ENCODE data around the gene PHLDB3. TPM values are rescaled to one million over a fixed set of nuclear protein-coding genes. Genes with fewer than 3 reads are reported as not detected.
A peak's percentile ranks its signal among the peaks of the same experiment; 100 is the strongest.

Gene PHLDB3
- total RNA-seq, 1 donor: 17.1 TPM

DNA sequence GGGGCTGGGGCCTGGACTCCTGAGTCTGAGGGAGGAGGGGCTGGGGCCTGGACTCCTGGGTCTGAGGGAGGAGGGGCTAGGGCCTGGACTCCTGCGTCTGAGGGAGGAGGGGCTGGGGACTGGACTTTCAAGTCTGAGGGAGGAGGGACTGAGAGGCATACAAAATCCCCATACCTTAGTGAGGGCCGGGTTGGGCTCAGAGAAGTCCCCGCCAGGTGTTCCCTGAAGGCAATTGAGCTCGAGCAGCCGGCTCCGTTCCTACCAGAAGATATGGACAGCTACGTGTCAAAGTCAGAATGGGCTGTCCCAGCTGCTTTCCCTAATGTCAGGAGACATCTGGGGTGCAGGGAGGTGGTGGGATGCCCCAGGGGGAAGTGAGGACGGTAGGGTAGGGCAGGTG, 9.5 kb downstream of the PHLDB3 start:
- H3K27me3 ChIP-seq (ENCODE audit: insufficient read depth, low read length): no peaks in the 10 kb centered on the region
- H3K9me3 ChIP-seq (ENCODE audit: low read depth, low read length): no peaks in the 10 kb centered on the region
- no peak overlapping the region for H3K4me3 ChIP-seq (ENCODE audit: low read length)
- no peaks in the 10 kb centered on the region for H3K4me1 ChIP-seq (ENCODE audit: insufficient read depth, low read length)

DNA sequence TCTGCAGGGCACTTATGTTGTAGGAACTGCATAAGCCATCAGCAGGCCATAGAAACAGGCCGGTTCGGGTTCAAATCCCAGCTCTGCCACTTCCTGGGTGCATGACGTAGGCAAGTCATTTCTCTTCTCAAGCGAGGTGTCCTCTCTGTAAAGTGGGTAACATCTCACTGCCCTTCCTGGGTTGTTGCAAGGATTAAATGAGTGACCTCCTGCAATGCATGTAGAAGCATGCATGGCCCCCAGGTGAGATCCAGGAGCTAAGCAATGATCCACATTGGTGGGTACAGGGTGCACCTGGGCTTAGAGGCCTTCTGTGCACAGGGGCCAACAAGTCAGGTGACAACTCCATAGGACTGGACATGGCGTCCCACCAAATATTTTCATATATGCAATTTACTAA, 13.8 kb downstream of the PHLDB3 start:
- H3K4me1 ChIP-seq (ENCODE audit: insufficient read depth, low read length): peaks cover 25% of the 10 kb centered on the region
- H3K4me3 ChIP-seq (ENCODE audit: low read length): no peak overlapping the region
- H3K27me3 ChIP-seq (ENCODE audit: insufficient read depth, low read length): no peaks in the 10 kb centered on the region
- no peaks in the 10 kb centered on the region for H3K9me3 ChIP-seq (ENCODE audit: low read depth, low read length)

DNA sequence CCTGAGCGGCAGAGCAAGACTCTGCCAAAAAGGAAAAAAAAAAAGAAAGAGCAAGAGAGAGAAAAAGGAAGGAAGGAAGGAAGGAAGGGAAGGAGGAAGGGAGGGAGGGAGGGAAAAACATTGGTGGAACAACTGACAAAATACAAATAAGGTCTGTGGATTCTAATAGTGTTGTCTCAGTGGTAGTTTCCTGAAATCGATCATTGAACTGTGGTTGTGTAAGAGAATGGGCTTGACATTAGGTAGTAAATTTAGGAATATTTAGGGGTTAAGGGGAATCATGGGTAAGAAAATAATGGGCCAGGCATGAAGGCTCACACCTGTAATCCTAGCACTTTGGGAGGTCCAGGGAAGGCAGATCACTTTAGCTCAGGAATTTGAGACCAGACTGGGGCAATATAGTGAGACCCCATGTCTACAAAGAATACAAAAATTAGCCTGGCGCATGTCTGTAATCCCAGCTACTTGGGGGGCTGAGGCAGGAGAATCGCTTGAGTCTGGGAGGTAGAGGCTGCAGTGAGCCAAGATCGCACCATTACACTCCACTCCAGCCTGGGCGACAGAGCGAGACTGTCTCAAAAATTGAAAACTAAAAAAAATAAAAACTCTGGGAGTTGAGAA, 14.5 kb downstream of the PHLDB3 start:
- Histone ChIP-seq H3K4me3 (ENCODE audit: low read length) (no peak overlapping the region), H3K9me3 (ENCODE audit: low read depth, low read length) (no peaks in the 10 kb centered on the region), H3K4me1 (ENCODE audit: insufficient read depth, low read length) (peaks cover 25% of the 10 kb centered on the region), H3K27me3 (ENCODE audit: insufficient read depth, low read length) (no peaks in the 10 kb centered on the region)

DNA sequence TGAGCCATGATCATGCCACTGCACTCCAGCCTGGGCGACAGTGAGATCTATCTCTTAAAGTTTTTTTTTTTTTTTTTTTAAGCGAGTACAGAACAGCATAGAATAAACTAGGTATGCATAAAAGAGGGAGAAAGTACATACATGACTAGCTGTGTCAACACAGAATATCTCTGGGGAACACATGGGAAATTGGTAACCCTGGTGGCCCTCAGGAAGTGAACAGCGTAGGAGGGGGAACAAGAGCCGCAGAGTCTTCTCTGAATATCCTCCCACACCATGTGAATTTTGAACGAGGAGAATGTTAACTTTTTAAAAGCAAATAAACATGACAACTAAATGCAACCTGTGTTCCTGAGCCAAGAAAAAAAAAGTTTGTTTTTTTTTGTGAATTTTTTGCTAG, 15.2 kb downstream of the PHLDB3 start:
- Histone ChIP-seq H3K27me3 (ENCODE audit: insufficient read depth, low read length) (no peaks in the 10 kb centered on the region), H3K4me3 (ENCODE audit: low read length) (no peak overlapping the region), H3K4me1 (ENCODE audit: insufficient read depth, low read length) (peaks cover 25% of the 10 kb centered on the region), H3K9me3 (ENCODE audit: low read depth, low read length) (no peaks in the 10 kb centered on the region)

DNA sequence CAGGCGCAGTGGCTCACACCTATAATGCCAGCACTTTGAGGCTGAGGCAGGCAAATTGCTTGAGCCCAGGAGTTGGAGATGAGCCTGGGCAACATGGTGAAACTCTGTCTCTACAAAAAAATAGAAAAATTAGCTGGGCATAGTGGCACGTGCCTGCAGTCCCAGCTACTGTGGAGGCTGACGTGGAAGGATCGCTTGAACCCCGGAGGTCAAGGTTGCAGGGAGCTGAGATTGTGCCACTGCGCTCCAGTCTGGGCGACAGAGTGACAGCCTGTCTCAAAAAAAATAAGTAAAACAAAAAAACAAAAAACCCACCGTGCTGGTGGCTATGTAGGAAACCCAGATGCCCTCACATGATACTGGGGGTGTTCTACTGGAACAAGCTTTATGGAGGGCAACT, 16.4 kb downstream of the PHLDB3 start:
- H3K4me1 ChIP-seq (ENCODE audit: insufficient read depth, low read length): peaks cover 25% of the 10 kb centered on the region
- no peaks in the 10 kb centered on the region for H3K9me3 ChIP-seq (ENCODE audit: low read depth, low read length)
- no peaks in the 10 kb centered on the region for H3K27me3 ChIP-seq (ENCODE audit: insufficient read depth, low read length)
- no peak overlapping the region for H3K4me3 ChIP-seq (ENCODE audit: low read length)

DNA sequence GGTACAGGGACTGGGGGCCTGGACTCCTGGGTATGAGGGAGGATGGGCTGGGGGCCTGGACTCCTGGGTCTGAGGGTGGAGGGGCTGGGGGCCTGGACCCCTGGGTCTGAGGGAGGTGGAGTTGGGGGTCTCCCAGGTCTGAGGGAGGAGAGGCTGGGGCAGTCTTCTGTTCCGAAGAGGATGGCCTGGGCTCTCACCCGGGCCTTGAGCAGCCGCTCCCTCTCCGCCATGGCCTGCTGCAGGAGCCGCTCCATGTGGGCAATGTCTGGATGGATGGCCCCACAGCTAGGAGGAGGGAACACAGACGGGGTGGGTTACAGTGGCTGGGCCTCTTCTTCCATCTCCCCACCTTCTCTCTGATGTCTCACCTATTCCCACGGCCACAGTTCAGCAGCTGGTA, 18.1 kb downstream of the PHLDB3 start:
- H3K4me1 ChIP-seq (ENCODE audit: insufficient read depth, low read length): peaks cover 25% of the 10 kb centered on the region
- no peaks in the 10 kb centered on the region for H3K9me3 ChIP-seq (ENCODE audit: low read depth, low read length)
- H3K4me3 ChIP-seq (ENCODE audit: low read length): no peak overlapping the region
- H3K27me3 ChIP-seq (ENCODE audit: insufficient read depth, low read length): no peaks in the 10 kb centered on the region

DNA sequence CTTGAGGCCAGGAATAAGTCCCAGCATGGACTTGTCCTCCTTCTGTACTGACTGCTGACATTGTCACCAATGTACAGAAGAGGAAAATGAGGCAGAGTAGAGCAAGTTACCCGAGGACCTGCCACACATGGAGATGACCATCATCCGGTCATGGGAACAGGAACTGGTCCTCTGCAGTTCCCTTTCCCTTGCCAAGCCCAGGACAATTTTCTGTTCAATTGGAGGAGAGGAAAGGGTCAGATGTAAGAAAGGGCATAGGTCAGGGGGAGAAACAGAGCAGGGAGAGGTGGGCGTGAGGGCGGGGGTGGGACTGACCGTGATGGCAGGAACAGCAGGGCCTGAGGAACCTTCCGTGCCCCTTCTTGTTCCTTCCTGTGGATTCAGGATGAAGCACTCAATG, 18.6 kb downstream of the PHLDB3 start:
- Histone ChIP-seq H3K9me3 (ENCODE audit: low read depth, low read length) (no peaks in the 10 kb centered on the region), H3K4me1 (ENCODE audit: insufficient read depth, low read length) (peaks cover 25% of the 10 kb centered on the region), H3K27me3 (ENCODE audit: insufficient read depth, low read length) (no peaks in the 10 kb centered on the region), H3K4me3 (ENCODE audit: low read length) (no peak overlapping the region)

DNA sequence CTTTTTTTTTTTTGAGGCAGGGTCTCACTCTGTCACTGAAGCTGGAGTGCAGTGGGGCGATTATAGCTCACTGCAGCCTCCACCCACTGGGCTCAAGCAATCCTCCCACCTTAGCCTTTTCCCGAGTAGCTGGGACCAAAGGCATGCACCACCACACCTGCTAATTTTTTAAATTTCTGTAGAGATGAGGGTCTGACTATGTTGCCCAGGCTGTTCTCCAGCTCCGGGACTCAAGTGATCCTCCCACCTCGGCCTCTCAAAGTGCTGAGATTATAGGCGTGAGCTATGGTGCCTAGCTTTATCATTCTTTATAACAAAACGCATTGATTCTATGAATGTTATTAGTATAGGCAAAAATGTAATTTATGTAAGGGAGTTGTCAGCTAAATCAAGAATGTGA, 21.3 kb downstream of the PHLDB3 start:
- Histone ChIP-seq H3K9me3 (ENCODE audit: low read depth, low read length) (no peaks in the 10 kb centered on the region), H3K27me3 (ENCODE audit: insufficient read depth, low read length) (no peaks in the 10 kb centered on the region), H3K4me3 (ENCODE audit: low read length) (no peak overlapping the region), H3K4me1 (ENCODE audit: insufficient read depth, low read length) (peaks cover 24% of the 10 kb centered on the region)

DNA sequence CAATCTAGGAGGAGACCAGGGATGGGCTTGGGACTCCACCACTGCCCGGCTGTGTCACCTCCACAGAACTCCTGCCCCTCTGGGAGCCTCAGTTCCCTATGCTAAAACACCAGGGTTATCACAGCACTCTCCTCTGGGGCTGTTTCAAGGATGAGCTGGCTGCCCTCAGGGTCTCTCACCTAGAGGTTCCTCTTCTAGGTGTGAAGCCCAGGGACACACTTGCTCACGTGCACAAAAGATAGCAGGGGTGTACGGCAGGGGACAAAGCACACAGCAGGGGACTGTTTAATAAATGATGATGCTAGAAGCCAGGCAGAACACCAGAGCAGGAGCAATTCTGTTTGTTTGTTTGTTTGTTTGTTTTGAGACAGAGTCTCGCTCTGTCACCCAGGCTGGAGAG, 22.4 kb downstream of the PHLDB3 start:
- no peaks in the 10 kb centered on the region for H3K27me3 ChIP-seq (ENCODE audit: insufficient read depth, low read length)
- no peaks in the 10 kb centered on the region for H3K9me3 ChIP-seq (ENCODE audit: low read depth, low read length)
- peaks cover 14% of the 10 kb centered on the region for H3K4me1 ChIP-seq (ENCODE audit: insufficient read depth, low read length)

DNA sequence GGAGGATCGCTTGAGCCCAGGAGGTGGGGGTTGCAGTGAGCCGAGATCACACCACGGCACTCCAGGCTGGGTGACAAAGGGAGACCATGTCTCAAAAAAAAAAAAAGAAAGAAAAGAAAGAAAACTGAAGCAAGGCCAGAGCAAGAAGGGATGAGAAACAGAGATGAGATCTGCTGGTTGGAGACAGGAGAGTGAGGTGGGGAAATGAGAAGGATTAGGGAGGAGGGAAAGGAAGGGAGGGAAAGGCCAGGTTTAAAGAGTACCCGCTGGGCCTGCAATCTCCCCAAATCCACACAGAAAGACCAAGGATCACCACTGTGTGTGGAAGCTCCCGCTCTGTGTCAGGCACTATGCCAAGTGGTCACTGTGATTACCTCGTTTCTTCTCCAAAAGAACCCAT, 22.8 kb downstream of the PHLDB3 start:
- Histone ChIP-seq H3K9me3 (ENCODE audit: low read depth, low read length) (no peaks in the 10 kb centered on the region), H3K27me3 (ENCODE audit: insufficient read depth, low read length) (no peaks in the 10 kb centered on the region), H3K4me3 (ENCODE audit: low read length) (no peak overlapping the region), H3K4me1 (ENCODE audit: insufficient read depth, low read length) (peaks cover 9% of the 10 kb centered on the region)

More for the DNA sequence above, 22.4 kb downstream of the PHLDB3 start:
- H3K4me3 ChIP-seq (ENCODE audit: low read length): no peak overlapping the region

DNA sequence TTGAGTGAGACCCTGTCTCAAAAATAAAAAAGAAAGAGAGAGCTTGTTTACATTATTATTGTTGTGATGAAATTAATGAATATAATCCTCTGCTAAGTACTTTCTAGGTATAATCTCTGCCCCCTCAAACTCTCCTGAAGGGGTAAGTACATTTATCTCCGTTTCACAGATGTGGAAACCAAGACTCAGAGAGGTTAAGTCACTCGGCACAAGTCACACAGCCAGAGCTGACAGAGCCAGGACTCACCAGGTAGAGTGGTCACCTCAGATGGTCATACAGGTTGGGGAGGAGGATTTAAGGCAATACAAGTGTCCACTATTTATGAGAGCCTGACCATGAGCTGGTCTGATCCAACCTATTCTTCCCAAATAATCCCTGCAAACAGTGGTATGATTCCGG, 24.0 kb downstream of the PHLDB3 start:
- H3K4me1 ChIP-seq (ENCODE audit: insufficient read depth, low read length): peaks cover 4% of the 10 kb centered on the region
- no peaks in the 10 kb centered on the region for H3K9me3 ChIP-seq (ENCODE audit: low read depth, low read length)
- no peak overlapping the region for H3K4me3 ChIP-seq (ENCODE audit: low read length)
- no peaks in the 10 kb centered on the region for H3K27me3 ChIP-seq (ENCODE audit: insufficient read depth, low read length)

DNA sequence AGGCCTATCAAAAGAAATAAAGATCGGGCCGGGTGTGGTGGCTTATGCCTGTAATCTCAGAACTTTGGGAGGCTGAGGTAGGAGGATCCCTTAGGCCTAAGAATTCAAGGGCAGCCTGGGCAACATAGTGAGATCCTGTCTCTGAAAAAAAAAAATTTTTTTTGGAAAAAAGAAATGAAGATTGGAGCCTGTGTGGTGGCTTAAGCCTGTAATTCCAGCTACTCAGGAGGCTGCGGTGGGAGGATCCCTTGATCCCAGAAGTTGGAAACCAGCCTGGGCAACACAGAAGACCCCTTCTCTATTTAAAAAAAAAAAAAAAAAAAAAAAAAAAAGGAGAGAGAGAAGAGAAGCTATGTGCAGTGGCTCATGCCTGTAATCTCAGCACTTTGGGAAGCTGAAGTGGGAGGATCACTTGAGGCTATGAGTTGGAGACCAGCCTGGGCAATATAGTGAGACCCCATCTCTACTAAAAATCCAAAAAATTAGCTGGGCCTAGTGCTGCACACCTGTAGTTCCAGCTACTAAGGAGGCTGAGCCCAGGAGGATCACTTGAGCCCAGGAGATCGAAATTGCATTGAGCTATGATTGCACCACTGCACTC, 24.5 kb downstream of the PHLDB3 start:
- Histone ChIP-seq H3K4me3 (ENCODE audit: low read length) (no peak overlapping the region), H3K9me3 (ENCODE audit: low read depth, low read length) (no peaks in the 10 kb centered on the region), H3K4me1 (ENCODE audit: insufficient read depth, low read length) (peaks cover 9% of the 10 kb centered on the region), H3K27me3 (ENCODE audit: insufficient read depth, low read length) (no peaks in the 10 kb centered on the region)

DNA sequence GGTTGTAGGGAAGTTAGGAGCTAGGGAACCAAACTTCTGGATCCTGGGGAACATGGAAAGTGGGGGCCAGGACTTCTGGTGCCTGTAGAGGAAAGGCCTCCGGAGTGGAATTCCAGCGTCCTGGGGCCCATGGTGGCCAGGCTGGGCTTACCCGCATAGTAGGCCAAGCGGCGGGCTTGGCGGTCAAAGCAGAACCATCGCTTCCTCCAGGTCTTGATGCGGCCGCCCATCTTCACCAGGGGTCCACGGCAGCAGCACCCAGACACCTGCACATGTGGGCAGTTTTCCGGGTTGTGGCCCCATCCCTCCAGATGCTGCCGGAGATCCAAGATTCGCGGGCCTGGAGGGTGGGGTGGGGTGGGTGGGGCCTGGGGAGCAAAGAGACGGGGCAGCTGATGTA, 25.3 kb downstream of the PHLDB3 start:
- Histone ChIP-seq H3K4me3 (ENCODE audit: low read length) (no peak overlapping the region), H3K4me1 (ENCODE audit: insufficient read depth, low read length) (peaks cover 15% of the 10 kb centered on the region), H3K9me3 (ENCODE audit: low read depth, low read length) (no peaks in the 10 kb centered on the region), H3K27me3 (ENCODE audit: insufficient read depth, low read length) (no peaks in the 10 kb centered on the region)

DNA sequence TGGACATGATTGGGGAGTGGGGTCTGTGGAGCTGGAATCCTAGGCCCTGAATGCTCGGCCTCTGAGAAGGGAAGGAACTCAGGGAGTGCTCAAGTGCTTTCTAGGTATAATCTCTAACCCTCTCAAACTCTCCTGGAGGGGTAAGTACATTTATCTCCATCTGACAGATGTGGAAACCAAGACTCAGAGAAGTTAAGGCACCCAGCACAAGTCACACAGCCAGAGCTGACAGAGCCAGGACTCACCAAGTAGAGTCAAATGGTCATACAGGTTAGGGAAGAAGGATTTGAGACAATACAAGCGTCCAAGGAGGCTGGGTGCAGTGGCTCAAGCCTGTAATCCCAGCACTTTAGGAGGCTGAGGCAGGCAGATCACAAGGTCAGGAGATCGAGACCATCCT, 26.2 kb downstream of the PHLDB3 start:
- H3K27me3 ChIP-seq (ENCODE audit: insufficient read depth, low read length): no peaks in the 10 kb centered on the region
- H3K4me1 ChIP-seq (ENCODE audit: insufficient read depth, low read length): peaks cover 15% of the 10 kb centered on the region
- no peaks in the 10 kb centered on the region for H3K9me3 ChIP-seq (ENCODE audit: low read depth, low read length)
- H3K4me3 ChIP-seq (ENCODE audit: low read length): no peak overlapping the region

DNA sequence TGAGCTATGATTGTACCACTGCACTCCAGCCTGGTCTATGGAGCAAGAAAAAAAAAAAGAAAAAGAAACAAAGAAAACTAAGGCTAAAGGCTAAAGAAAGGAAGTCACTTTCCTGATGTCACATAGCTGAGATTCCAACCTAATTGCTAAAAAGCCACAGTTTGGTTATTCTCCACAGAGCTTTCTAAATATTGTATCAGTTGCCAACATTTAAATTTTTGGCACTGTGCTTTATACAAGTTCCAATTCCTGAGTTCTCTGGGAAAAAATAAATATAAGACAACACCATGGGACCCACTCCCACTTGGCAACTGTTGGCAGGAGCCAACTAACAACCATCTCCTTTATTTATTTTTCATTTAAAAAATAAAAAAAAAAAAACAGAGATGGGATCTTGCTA, 27.9 kb downstream of the PHLDB3 start:
- Histone ChIP-seq H3K4me1 (ENCODE audit: insufficient read depth, low read length) (peaks cover 15% of the 10 kb centered on the region), H3K27me3 (ENCODE audit: insufficient read depth, low read length) (no peaks in the 10 kb centered on the region), H3K9me3 (ENCODE audit: low read depth, low read length) (no peaks in the 10 kb centered on the region), H3K4me3 (ENCODE audit: low read length) (no peak overlapping the region)

DNA sequence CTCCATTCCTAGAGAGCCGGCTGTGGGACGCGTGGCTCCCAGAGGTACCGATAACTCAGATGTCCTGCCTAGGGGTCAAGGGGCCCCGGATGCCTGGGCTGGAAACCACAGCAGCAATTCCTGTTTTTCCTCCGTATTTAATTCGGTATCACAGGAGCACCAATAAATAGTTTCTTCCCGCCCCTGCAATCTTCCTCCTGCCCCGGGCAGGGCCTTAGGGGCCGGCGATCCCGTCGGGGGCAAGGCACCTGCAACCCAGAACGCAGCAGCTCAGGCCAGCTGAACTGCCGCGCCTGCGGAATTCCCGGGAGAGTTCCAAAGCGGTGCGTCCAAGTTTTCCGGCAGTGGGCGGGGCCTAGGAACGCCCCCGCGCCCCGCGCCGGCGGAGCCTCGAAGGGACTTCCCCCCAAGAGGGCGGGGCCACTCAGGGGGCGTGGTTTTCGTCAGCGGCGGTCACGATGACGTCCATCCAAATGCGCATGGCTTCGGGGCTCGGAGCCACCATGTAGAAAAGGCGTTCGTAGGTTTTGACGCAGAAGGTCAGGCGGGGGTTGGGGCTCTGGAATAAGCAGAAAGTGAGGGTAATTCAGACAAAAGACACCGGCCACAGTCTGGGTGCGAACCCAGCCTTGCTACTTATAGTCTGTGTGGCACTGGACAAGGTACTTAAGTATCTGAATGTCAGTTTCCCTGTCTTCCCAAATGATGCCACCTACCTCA, 29.4 kb downstream of the PHLDB3 start:
- Histone ChIP-seq H3K4me3 (ENCODE audit: low read length) (peak overlapping the region; percentile 40), H3K9me3 (ENCODE audit: low read depth, low read length) (no peaks in the 10 kb centered on the region)

More for the DNA sequence above, 29.4 kb downstream of the PHLDB3 start:
- Histone ChIP-seq H3K27me3 (ENCODE audit: insufficient read depth, low read length) (no peaks in the 10 kb centered on the region), H3K4me1 (ENCODE audit: insufficient read depth, low read length) (peaks cover 15% of the 10 kb centered on the region)
